H9 (cell line): ENCODE results near the gene LMTK3. TPM values are rescaled to one million over a fixed set of nuclear protein-coding genes. Genes with fewer than 3 reads are reported as not detected.

Experiments used
- DNase-seq: peaks from one replicate; pipeline ENCODE4 v3.0.0-alpha.2; 2017
- H2AFZ ChIP-seq: one replicate; pipeline ENCODE4 v1.6.1; 2013; ENCODE audit warnings: mild to moderate bottlenecking, low read length, control low read depth, moderate library complexity
- H2AK5ac ChIP-seq: 2 replicates; pipeline ENCODE4 v1.6.1; 2013; ENCODE audit warnings: low read length, control low read depth, mixed read lengths; ENCODE audit not compliant: insufficient read length
- H2BK120ac ChIP-seq: one replicate; pipeline ENCODE4 v1.6.1; 2013; ENCODE audit warnings: low read depth, mild to moderate bottlenecking, low read length, control low read depth, inconsistent platforms; ENCODE audit not compliant: poor library complexity, severe bottlenecking
- H2BK12ac ChIP-seq: 2 replicates; pipeline ENCODE4 v1.6.1; 2013; ENCODE audit warnings: low read length, control low read depth, mixed read lengths, low read depth; ENCODE audit not compliant: insufficient read length
- H2BK15ac ChIP-seq: 2 replicates; pipeline ENCODE4 v1.6.1; 2013; ENCODE audit warnings: low read depth, low read length, control low read depth
- H2BK20ac ChIP-seq: one replicate; pipeline ENCODE4 v1.6.1; 2013; ENCODE audit warnings: low read depth, mild to moderate bottlenecking, low read length, control low read depth, inconsistent platforms; ENCODE audit not compliant: poor library complexity, severe bottlenecking
- H2BK5ac ChIP-seq: 2 replicates; pipeline ENCODE4 v1.6.1; 2013; ENCODE audit warnings: low read length, control low read depth, mixed read lengths; ENCODE audit not compliant: insufficient read length
- H3K14ac ChIP-seq: 2 replicates; pipeline ENCODE4 v1.6.1; 2013; ENCODE audit warnings: low read length, control low read depth; ENCODE audit not compliant: insufficient read depth
- H3K18ac ChIP-seq: 2 replicates; pipeline ENCODE4 v1.6.1; 2013; ENCODE audit warnings: low read depth, mild to moderate bottlenecking, mixed read lengths, low read length, control low read depth; ENCODE audit not compliant: insufficient read length
- H3K23ac ChIP-seq: 2 replicates; pipeline ENCODE4 v1.6.1; 2013; ENCODE audit warnings: low read length, control low read depth, mixed read lengths, low read depth; ENCODE audit not compliant: insufficient read length
- H3K23me2 ChIP-seq: 2 replicates; pipeline ENCODE4 v1.6.1; 2013; ENCODE audit warnings: low read depth, mild to moderate bottlenecking, mixed read lengths, low read length, control low read depth; ENCODE audit not compliant: insufficient read length, poor library complexity, severe bottlenecking
- H3K27ac ChIP-seq: 2 replicates; pipeline ENCODE4 v1.5.1; 2013; ENCODE audit warnings: low read length, control low read depth, mixed read lengths, low read depth; ENCODE audit not compliant: insufficient read length
- H3K27me3 ChIP-seq: 2 replicates; pipeline ENCODE4 v1.6.1; 2013; ENCODE audit warnings: low read length, control low read depth, inconsistent platforms; ENCODE audit not compliant: insufficient read depth
- H3K4ac ChIP-seq: 2 replicates; pipeline ENCODE4 v1.6.1; 2013; ENCODE audit warnings: low read depth, mild to moderate bottlenecking, control low read depth, inconsistent platforms, low read length, moderate library complexity
- H3K4me1 ChIP-seq: 2 replicates; pipeline ENCODE4 v1.6.1; 2013; ENCODE audit warnings: low read length, control low read depth, inconsistent platforms; ENCODE audit not compliant: insufficient read depth
- H3K4me2 ChIP-seq: 2 replicates; pipeline ENCODE4 v1.6.1; 2013; ENCODE audit warnings: low read length, control low read depth, mixed read lengths; ENCODE audit not compliant: insufficient read length, insufficient read depth
- H3K56ac ChIP-seq: 2 replicates; pipeline ENCODE4 v1.6.1; 2013; ENCODE audit warnings: low read depth, mild to moderate bottlenecking, mixed read lengths, low read length, control low read depth; ENCODE audit not compliant: insufficient read length
- H3K79me1 ChIP-seq: 2 replicates; pipeline ENCODE4 v1.6.1; 2013; ENCODE audit warnings: low read depth, mild to moderate bottlenecking, moderate library complexity, low read length, control low read depth, inconsistent platforms; ENCODE audit not compliant: insufficient read depth, poor library complexity, severe bottlenecking
- H3K79me2 ChIP-seq: 2 replicates; pipeline ENCODE4 v1.6.1; 2013; ENCODE audit warnings: low read length, control low read depth, inconsistent platforms; ENCODE audit not compliant: insufficient read depth
- H3K9ac ChIP-seq: 2 replicates; pipeline ENCODE4 v1.6.1; 2013; ENCODE audit warnings: low read length, control low read depth, mixed read lengths; ENCODE audit not compliant: insufficient read length; ENCODE audit errors: extremely low read depth
- H3K9me3 ChIP-seq: one replicate; pipeline ENCODE4 v1.6.1; 2013; ENCODE audit warnings: low read depth, low read length, inconsistent platforms; ENCODE audit not compliant: control insufficient read depth
- H3T11ph ChIP-seq: one replicate; pipeline ENCODE4 v1.6.1; 2013; ENCODE audit warnings: mild to moderate bottlenecking, low read length, control low read depth, inconsistent platforms
- H4K20me1 ChIP-seq: one replicate; pipeline ENCODE4 v1.6.1; 2013; ENCODE audit not compliant: control insufficient read depth, insufficient read length, insufficient read depth
- H4K5ac ChIP-seq: 2 replicates; pipeline ENCODE4 v1.6.1; 2013; ENCODE audit warnings: low read depth, mild to moderate bottlenecking, mixed read lengths, low read length, control low read depth; ENCODE audit not compliant: insufficient read length
- H4K8ac ChIP-seq: replicated peaks from 2 replicates; pipeline ENCODE4 v1.6.1; 2013; ENCODE audit warnings: low read length, control low read depth, mixed read lengths, low read depth; ENCODE audit not compliant: insufficient read length
- H4K91ac ChIP-seq: 2 replicates; pipeline ENCODE4 v1.6.1; 2013; ENCODE audit warnings: low read depth, mild to moderate bottlenecking, moderate library complexity, mixed read lengths, low read length, control low read depth; ENCODE audit not compliant: insufficient read length
- H3K27ac Mint-ChIP-seq, 3 experiments: 2 replicates in 2 of 3; 3 replicates in 1 of 3; pipeline ENCODE4 v1.8.0; 2020 to 2021; ENCODE audit warnings: mixed read lengths in 3 of 3, mild to moderate bottlenecking in 1 of 3, moderate library complexity in 1 of 3
- H3K27me3 Mint-ChIP-seq: 2 replicates; pipeline ENCODE4 v1.8.0; 2021; ENCODE audit warnings: low read depth, mild to moderate bottlenecking, moderate library complexity, mixed read lengths
- H3K36me3 Mint-ChIP-seq, 3 experiments: 2 replicates in 2 of 3; 3 replicates in 1 of 3; pipeline ENCODE4 v1.8.0; 2020 to 2021; ENCODE audit warnings: low read depth in 3 of 3, mixed read lengths in 3 of 3; ENCODE audit not compliant: insufficient read depth in 1 of 3
- H3K4me1 Mint-ChIP-seq, 2 experiments: 2 replicates each; pipeline ENCODE4 v1.8.0; 2020; ENCODE audit warnings: mixed read lengths in 2 of 2
- H3K4me3 Mint-ChIP-seq, 2 experiments: 2 replicates in 1 of 2; 3 replicates in 1 of 2; pipeline ENCODE4 v1.8.0; 2020 to 2021; ENCODE audit warnings: mild to moderate bottlenecking in 2 of 2, mixed read lengths in 2 of 2, moderate library complexity in 1 of 2
- H3K9me3 Mint-ChIP-seq, 2 experiments: 2 replicates in 1 of 2; 3 replicates in 1 of 2; pipeline ENCODE4 v1.8.0; 2020; ENCODE audit warnings: mild to moderate bottlenecking in 2 of 2, mixed read lengths in 2 of 2, moderate library complexity in 1 of 2
- WGBS: extraction: QIAGEN DNeasy Blood & Tissue Kit; methylation state at CpG from one replicate; pipeline ENCODE4 v1.1.7; 2013; ENCODE audit warnings: missing lambda C conversion rate, low lambda C conversion rate, mixed read lengths; ENCODE audit not compliant: insufficient read length; ENCODE audit errors: extremely low coverage; 5-methylcytosine and 5-hydroxymethylcytosine counted together
- total RNA-seq: library from RNA; stranded (reverse); gene quantifications from 2 replicates; pipeline ENCODE4 v1.2.1, GENCODE V29; 2021
- TF ChIP-seq, protein P1 (sequence below): fragments of 200-600 bp; sonication (generic); conservative IDR thresholded peaks from 3 replicates; pipeline ENCODE4 v1.8.0; 2021; ENCODE audit warnings: antibody characterized with exemption, mild to moderate bottlenecking

Gene LMTK3
- total RNA-seq, 1 experiment from 2014 or later: 14.4 TPM

DNA sequence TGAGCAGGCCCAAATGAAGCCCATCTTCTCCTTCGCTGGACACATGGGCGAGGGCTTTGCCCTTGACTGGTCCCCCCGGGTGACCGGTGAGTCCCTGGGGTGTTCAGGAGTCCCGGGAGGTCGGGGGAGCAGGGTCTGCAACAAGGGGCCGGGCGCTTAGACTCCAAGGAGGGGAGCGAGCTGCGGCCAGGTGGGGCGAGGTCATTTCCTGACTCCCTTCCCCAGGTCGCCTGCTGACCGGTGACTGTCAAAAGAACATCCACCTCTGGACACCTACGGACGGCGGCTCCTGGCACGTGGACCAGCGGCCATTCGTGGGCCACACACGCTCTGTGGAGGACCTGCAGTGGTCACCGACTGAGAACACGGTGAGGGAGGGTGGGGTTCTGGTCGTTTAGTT, 61.2 kb downstream of the LMTK3 start:
- no peak overlapping the region for H2BK20ac ChIP-seq
- H2BK120ac ChIP-seq: no peak overlapping the region
- 0 out of 2 replicates have a peak, but pooled peaks cover 2% of the 10 kb centered on the region for H3K79me2 ChIP-seq
- H3K4ac ChIP-seq: no peak overlapping the region
- no peak overlapping the region for H3K27ac ChIP-seq
- no peak for DNase-seq
- H4K20me1 ChIP-seq: no peaks in the 10 kb centered on the region
- no peak overlapping the region for H3K23ac ChIP-seq
- H2BK12ac ChIP-seq: no peak overlapping the region
- no CpG with 5 or more reads among the region's 23 CpGs for WGBS
- Mint-ChIP-seq H3K36me3 (peaks cover 43 to 86% (median 72%) of the 10 kb centered on the region in 3 experiments), H3K9me3 (no peaks in the 10 kb centered on the region), H3K27me3 (no peaks in the 10 kb centered on the region), H3K4me1 (peaks cover 3 to 4% of the 10 kb centered on the region in 2 experiments; a peak in 3 of 4 replicates), H3K4me3 (no peak overlapping the region), H3K27ac (no peak overlapping the region)
- no peak overlapping the region for H2BK5ac ChIP-seq
- no peak overlapping the region for H2AK5ac ChIP-seq
- TF ChIP-seq, protein P1, sequence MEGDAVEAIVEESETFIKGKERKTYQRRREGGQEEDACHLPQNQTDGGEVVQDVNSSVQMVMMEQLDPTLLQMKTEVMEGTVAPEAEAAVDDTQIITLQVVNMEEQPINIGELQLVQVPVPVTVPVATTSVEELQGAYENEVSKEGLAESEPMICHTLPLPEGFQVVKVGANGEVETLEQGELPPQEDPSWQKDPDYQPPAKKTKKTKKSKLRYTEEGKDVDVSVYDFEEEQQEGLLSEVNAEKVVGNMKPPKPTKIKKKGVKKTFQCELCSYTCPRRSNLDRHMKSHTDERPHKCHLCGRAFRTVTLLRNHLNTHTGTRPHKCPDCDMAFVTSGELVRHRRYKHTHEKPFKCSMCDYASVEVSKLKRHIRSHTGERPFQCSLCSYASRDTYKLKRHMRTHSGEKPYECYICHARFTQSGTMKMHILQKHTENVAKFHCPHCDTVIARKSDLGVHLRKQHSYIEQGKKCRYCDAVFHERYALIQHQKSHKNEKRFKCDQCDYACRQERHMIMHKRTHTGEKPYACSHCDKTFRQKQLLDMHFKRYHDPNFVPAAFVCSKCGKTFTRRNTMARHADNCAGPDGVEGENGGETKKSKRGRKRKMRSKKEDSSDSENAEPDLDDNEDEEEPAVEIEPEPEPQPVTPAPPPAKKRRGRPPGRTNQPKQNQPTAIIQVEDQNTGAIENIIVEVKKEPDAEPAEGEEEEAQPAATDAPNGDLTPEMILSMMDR: no peak
- H4K5ac ChIP-seq: no peak overlapping the region
- no peak overlapping the region for H4K91ac ChIP-seq
- no peak overlapping the region for H3K14ac ChIP-seq
- H3K79me1 ChIP-seq: peaks cover 3% of the 10 kb centered on the region
- H3K9me3 ChIP-seq: no peaks in the 10 kb centered on the region
- H3K27me3 ChIP-seq: no peaks in the 10 kb centered on the region
- H3K56ac ChIP-seq: no peak overlapping the region
- H3K18ac ChIP-seq: no peak overlapping the region
- peaks cover 8% of the 10 kb centered on the region for H3K23me2 ChIP-seq
- no peak overlapping the region for H4K8ac ChIP-seq
- peaks cover 2% of the 10 kb centered on the region; the same call in 1 of the 2 replicates for H3K4me1 ChIP-seq
- H3K9ac ChIP-seq: no peak overlapping the region
- H3K4me2 ChIP-seq: no peak overlapping the region
- no peak overlapping the region for H3T11ph ChIP-seq
- no peak overlapping the region for H2AFZ ChIP-seq
- H2BK15ac ChIP-seq: no peak overlapping the region
